GM18861 (cell line): ENCODE results near the gene XRCC1.
A peak's percentile ranks its signal among the peaks of the same experiment; 100 is the strongest.
"Not testable (repeated sequence)": the region's sequence is repeated elsewhere in the genome, so short reads cannot be mapped to it uniquely, and the experiment has no call there.

Experiments used
- ATAC-seq: cut with Tn5 transposase; IDR thresholded peaks from one replicate; pipeline ENCODE4 v1.9.1; 2021; ENCODE audit not compliant: unreplicated experiment

Gene XRCC1

DNA sequence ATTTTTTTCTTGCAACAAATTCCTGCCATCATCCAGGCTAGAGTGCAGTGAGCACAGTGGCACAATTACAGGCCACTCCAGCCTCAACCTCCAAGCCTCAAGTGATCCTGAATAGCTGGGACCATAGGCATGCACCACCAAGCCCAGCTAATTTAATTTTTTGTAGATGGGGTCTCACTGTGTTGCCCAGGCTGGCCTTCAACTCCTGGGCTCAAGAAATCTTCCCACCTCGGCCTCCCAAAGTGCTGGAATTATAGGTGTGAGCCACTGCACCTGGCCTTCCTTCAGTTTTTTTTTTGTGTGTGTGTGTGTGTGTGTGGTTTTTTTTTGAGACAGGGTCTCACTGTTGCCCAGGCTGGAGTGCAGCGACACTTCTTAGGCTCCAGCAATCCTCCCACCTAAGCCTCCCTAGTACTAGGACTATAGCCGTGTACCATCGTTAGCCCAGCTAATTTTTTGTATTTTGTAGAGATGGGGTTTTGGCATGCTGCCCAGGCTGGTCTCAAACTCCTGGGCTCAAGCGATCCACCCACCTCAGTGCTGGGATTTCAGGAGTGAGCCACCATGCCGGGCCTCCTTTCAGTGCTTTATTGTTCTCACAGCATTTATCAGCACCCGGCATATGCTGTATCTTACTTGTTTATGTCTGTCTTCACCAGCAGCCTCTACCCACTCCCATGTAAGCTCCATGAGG is 30.7 kb upstream of the XRCC1 start:
- ATAC-seq: no peak

DNA sequence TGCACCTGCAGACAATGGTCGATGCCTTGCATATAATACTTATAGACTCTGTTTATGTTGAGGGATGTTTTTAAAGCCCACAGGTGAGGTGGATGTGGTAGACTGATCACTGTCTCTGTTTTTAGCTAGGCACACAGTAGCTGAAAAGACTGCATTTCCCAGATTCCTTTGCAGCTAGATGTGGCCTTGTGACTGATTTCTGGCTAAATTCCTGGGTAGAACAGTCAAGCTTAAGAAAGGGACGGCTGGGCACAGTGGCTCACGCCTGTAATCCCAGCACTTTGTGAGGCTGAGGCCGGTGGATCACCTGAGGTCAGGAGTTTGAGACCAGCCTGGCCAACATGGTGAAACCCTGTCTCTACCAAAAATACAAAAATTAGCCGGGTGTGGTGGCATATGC is 25.0 kb upstream of the XRCC1 start:
- not testable (repeated sequence) for ATAC-seq

- no peak for ATAC-seq
Measured at GRCh38 chr19:43599635-43600295, 24.4 kb upstream of the XRCC1 start.

DNA sequence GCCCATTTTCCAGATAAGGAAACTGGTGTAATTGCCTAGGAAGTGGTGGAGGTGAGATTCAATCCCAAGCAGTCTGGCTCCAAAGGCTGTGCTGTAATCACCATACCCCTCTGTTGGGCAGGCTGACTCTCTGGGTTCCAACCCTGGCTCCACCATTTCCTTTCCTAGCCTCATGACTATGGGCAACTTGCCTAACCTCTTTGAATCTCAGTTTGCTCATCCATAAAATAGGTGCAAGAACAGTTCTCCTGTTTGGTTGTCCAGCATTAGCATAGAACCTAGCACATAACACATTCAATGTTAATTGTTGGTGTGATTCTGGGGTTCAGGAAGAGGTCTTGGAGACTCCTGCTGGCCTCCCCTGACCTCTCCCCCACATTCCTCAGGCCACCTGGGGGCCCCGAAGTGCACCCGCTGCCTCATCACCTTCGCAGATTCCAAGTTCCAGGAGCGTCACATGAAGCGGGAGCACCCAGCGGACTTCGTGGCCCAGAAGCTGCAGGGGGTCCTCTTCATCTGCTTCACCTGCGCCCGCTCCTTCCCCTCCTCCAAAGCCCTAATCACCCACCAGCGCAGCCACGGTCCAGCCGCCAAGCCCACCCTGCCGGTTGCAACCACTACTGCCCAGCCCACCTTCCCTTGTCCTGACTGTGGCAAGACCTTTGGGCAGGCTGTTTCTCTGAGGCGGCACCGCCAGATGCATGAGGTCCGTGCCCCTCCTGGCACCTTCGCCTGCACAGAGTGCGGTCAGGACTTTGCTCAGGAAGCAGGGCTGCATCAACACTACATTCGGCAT is 23.3 kb upstream of the XRCC1 start:
- no peak for ATAC-seq

DNA sequence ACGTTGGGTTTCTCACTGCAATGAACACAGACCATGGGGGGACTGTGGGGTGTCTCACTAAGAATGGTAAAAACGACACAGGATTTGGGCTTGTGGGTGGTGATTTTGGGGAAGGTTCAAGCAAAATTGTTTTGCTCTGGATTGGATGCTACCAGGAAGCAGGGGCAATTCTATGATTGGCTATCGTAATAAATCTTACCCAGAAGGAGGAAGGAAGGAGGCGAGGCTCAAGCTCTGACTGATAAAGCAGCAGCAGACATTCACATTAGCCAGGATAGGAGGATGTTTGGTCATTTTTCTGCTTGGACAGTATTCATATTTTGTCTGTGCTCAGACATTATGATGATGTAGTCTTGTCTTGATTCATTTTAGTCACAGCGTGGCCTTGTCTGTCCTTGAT is 22.5 kb upstream of the XRCC1 start:
- no peak for ATAC-seq

DNA sequence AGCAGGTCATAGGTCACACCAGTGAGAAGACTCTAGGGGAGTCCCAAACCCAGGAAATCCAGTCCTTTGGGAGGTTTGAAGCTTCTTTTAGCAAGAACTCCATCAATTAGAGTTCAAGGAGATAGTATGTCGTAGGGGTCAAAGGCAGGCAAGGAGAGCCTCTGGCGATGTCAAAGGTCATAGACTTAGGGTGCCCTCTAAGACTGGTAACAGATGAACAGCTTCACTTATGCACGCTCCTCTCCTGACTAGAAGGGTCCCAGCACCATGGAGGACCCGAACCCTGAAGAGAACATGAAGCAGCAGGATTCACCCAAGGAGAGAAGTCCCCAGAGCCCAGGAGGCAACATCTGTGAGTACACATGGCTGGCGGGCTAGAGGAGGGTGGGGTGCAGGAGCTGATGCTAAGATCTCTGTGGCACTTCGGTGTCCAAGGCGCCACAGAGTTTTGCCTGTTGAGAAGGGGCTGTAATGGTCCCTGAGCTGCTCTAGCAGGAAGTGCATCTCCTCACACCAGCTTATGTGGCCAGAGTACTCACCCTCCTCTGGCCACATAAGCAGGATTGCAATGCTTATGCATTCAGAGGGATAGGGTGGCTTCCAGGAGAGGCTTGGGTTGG is 21.6 kb upstream of the XRCC1 start:
- no peak for ATAC-seq

DNA sequence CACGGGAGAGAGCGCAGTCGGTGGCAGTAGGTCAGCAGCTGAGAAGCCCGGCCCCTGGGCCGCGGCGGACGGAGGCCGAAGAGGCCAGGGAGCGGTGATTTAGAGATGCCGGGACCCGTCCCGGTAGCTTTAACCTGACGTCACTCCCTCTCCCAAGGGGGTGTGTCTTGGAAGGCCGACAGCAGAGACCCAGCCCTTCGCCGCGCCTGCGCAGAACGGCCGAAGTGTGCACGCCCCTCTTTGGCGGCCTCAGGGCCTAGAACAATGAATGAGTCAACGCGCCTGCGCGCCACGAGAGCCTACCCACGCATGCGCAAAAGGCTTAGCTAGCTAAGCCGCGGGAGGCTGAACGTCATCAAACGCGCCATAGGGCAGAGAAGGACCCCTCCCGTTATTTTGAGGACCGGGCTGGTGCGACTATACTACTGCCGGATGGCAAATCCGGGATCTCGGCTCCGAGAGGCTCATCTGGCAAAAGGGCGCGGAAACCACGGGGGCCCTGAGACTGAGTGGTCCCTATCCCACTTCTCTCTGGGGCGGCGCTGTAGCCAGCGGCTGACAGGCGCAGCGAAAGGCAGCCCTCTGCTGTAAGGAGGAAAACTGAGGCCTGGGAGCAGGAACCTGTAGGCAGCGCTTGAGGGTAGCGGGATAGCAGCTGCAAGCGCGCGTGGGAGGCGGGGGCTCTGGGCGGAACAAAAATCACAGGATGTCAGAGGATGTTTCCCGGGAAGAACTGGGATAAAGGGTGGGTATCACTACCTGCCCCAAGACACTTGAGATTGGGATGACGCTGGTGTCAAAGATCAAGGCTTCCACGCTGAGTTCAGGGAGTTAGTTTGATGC is 20.9 kb upstream of the XRCC1 start, which contains the start of the genes IRGQ and ZNF576:
IRGQ (minus strand) TSS at position 136 of the 843 bp plus-strand sequence. CDS start 796 bp downstream, outside the sequence.
ZNF576 (plus strand) TSS at position 597 of the 843 bp plus-strand sequence. CDS start 514 bp downstream, outside the sequence.
- ATAC-seq: peak; percentile 76

DNA sequence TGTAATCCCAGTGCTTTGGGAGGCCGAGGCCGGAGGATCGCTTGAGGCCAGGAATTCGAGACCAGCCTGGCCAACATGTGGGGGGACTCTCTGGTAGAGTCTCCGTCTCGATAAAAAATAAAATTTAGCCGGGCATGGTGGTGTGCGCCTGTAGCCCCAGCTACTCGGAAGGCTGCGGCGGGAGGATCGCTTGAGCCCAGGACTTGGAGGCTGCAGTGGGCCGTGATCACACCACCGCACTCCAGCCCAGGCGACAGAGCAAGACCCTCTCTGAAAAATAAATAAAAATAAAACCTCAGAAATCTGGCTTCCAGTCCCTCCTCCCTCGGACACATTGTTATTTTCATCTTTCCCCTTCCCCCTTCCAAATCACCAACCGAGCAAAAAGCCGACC is 20.3 kb upstream of the XRCC1 start:
- ATAC-seq: no peak

- ATAC-seq: no peak
Measured at GRCh38 chr19:43594710-43595604, 19.6 kb upstream of the XRCC1 start.

DNA sequence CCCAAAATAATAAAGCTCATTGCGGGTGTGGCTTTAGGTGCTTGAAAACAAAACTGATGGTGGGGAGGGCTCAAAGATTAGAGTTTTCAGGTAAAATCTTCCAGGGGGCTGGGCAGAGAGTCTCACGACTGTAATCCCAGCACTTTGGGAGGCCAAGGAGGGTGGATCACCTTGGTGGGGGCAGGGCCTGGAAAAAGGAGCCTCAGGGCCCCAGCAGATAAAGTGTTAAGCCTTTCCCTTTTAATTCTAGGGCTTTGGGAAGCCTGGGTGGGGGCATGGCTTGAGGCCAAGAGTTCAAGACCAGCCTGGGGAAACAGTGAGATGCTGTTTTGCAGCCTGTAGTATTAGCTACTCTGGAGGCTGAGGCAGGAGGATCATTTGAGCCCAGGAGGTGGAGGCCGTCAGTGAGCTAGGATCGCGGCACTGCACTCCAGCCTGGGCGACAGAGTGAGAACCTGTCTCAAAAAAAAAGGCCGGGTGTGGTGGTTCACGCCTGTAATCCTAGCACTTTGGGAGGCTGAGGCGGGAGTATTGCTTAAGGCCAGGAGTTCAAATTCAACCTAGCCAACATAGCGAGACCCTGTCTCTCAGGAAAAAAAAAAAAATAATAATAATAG is 18.9 kb upstream of the XRCC1 start:
- no peak for ATAC-seq

DNA sequence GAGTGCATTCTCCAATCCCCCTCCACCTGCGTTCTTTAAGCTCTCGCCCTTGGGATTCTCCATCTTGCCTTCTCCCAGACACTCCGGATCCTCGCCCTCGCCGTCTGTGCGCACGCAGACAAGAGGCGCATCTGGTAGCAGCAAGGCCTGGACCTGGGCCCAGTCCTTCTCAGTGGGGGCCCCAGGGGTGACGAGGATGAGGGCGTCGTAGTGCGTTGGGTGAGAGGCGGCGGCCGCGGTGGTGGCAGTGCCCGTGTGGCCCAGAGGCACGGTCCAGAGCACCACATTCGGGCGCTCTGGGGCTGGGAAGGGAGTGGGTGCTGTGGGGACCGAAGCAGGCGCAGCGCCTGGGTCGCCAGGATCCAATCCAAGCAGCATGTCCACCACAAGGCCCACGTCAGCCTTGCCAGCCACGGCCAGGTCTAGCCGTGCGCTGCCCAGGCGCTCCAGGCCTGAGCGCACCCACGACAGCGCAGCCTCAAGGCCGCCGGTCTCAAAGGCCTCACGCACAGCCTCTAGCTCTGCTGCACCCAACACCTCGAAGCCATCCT is 17.5 kb upstream of the XRCC1 start:
- no peak for ATAC-seq

DNA sequence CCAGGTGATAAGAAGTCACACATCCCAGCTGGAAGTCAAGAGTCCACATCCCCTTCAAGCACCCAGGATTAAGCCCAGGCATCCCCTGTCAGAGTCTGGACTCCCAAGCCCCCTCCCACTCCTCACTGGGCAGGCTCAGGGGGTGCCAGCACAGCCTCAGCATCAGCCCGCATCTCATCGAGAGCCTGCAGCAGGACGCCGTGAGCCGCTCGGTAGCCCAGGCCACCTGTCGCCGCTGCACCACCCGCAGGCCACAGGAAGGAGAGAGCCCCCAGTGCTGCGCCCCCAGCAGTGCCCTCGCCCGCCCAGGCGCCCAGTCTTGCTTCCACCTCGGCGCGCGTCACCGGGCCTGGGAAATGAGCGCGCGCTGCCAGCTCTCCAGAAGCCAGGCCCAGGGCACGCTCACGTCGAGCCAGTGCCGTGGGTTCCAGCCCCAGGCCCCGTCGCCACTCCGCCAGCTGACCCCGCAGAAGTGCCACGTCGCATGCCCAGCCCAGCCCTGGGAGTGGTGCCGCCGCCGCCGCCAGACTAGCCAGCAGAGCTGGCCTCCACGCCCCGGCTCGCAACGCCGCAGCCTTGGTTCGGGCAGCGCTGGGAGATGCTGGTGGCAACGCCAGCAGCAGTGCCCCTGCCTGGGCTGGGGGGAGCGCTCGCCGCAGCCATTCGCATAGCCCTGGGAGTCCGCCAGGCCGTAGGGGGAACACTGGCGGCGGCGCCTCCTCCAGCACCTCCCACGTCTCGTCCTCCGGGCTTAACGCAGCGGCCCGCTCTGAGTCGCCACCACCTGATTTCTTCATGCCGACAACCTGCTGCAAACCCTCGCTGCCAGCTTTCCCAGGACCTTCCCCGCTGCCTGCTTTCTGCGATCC is 16.8 kb upstream of the XRCC1 start:
- no peak for ATAC-seq

GRCh38 chr19:43589678-43590077 is 14.4 kb upstream of the XRCC1 start:
- no peak for ATAC-seq

- no peak for ATAC-seq
Measured at GRCh38 chr19:43589277-43589676, 13.9 kb upstream of the XRCC1 start.

GRCh38 chr19:43587029-43587428 is 11.7 kb upstream of the XRCC1 start:
- not testable (repeated sequence) for ATAC-seq

- no peak for ATAC-seq
Measured at GRCh38 chr19:43586346-43586745, 11.0 kb upstream of the XRCC1 start.

GRCh38 chr19:43584484-43584883 is 9.2 kb upstream of the XRCC1 start:
- ATAC-seq: peak; percentile 44

DNA sequence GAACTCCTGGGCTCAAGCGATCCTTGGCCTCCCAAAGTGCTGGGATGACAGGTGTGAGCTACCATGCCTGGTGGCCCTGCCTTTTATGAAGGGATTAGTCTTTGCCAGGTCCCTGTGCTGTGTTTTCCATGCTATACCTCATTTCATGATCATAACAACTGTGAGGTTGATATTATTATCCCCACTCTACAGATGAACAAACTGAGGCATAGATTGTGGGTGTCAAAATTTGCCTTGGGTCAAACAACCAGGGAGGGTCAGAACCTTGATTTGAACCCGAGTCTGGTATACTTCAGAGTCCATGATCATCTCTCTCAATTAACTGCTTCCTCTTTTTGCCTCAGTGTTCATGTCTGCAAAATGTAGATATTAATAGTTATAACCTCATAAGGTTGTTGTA is 7.2 kb upstream of the XRCC1 start:
- ATAC-seq: no peak
